CD4-positive, alpha-beta T cell treated with Interleukin-1 beta for 1 hour (primary cell): ENCODE measurements around the gene FAAP20.

Source experiments
- DNase-seq, 2 donors: peaks; one replicate each; pipeline ENCODE4 v3.0.0-alpha.2; 2020 to 2022

The FAAP20 gene

GRCh38 chr1:2176615-2177014, 18.0 kb downstream of the FAAP20 start:
- no peak for DNase-seq

- DNase-seq = no peak
Measured at GRCh38 chr1:2175681-2176454, 18.7 kb downstream of the FAAP20 start.

GRCh38 chr1:2175055-2175414, 19.5 kb downstream of the FAAP20 start:
- DNase-seq = no peak

- DNase-seq = peak; percentile 40 to 54
Measured at GRCh38 chr1:2174348-2175054, 20.1 kb downstream of the FAAP20 start.

GRCh38 chr1:2173546-2174347, 20.8 kb downstream of the FAAP20 start:
- DNase-seq = no peak

- no peak for DNase-seq
Measured at GRCh38 chr1:2172551-2173146, 21.9 kb downstream of the FAAP20 start.

- no peak for DNase-seq
Measured at GRCh38 chr1:2172012-2172411, 22.6 kb downstream of the FAAP20 start.

- no peak for DNase-seq
Measured at GRCh38 chr1:2170211-2170610, 24.4 kb downstream of the FAAP20 start.

GRCh38 chr1:2169200-2169836, 25.3 kb downstream of the FAAP20 start:
- DNase-seq = no peak

GRCh38 chr1:2168535-2168934, 26.0 kb downstream of the FAAP20 start:
- no peak for DNase-seq

GRCh38 chr1:2168090-2168489, 26.5 kb downstream of the FAAP20 start:
- DNase-seq = no peak

GRCh38 chr1:2166695-2167094, 27.9 kb downstream of the FAAP20 start:
- no peak for DNase-seq

GRCh38 chr1:2166254-2166653, 28.3 kb downstream of the FAAP20 start:
- DNase-seq = no peak

- no peak for DNase-seq
Measured at GRCh38 chr1:2165646-2166045, 28.9 kb downstream of the FAAP20 start.

- no peak for DNase-seq
Measured at GRCh38 chr1:2163205-2163604, 31.4 kb downstream of the FAAP20 start.

GRCh38 chr1:2160451-2161300, 33.9 kb downstream of the FAAP20 start:
- no peak for DNase-seq

- no peak for DNase-seq
Measured at GRCh38 chr1:2159124-2159523, 35.4 kb downstream of the FAAP20 start.

GRCh38 chr1:2158272-2158671, 36.3 kb downstream of the FAAP20 start:
- DNase-seq = no peak

GRCh38 chr1:2157856-2158255, 36.7 kb downstream of the FAAP20 start:
- DNase-seq = no peak

GRCh38 chr1:2156866-2157265, 37.7 kb downstream of the FAAP20 start:
- DNase-seq = no peak

- no peak for DNase-seq
Measured at GRCh38 chr1:2155788-2156187, 38.8 kb downstream of the FAAP20 start.

GRCh38 chr1:2155147-2155598, 39.4 kb downstream of the FAAP20 start:
- no peak for DNase-seq
